HUES48 (cell line): ENCODE data around the gene CDK5RAP2.

Experiments
- H3K27ac ChIP-seq: one replicate; pipeline ENCODE4 v1.7.0; 2013; ENCODE audit warnings: low read depth, low read length, inconsistent platforms
- H3K27me3 ChIP-seq: 2 replicates; pipeline ENCODE4 v1.6.1; 2013; ENCODE audit warnings: mild to moderate bottlenecking, low read length; ENCODE audit not compliant: control insufficient read depth, insufficient read depth
- H3K36me3 ChIP-seq: 2 replicates; pipeline ENCODE4 v1.6.1; 2013; ENCODE audit warnings: low read length; ENCODE audit not compliant: control insufficient read depth, insufficient read depth
- H3K4me1 ChIP-seq: 2 replicates; pipeline ENCODE4 v1.6.1; 2013; ENCODE audit warnings: mild to moderate bottlenecking, low read length; ENCODE audit not compliant: control insufficient read depth, insufficient read depth
- H3K4me3 ChIP-seq: 2 replicates; pipeline ENCODE4 v1.5.1; 2013; ENCODE audit warnings: mild to moderate bottlenecking, low read depth, low read length
- H3K9ac ChIP-seq: 2 replicates; pipeline ENCODE4 v1.6.1; 2013; ENCODE audit warnings: mild to moderate bottlenecking, low read depth, low read length, moderate library complexity
- H3K9me3 ChIP-seq: 2 replicates; pipeline ENCODE4 v1.6.1; 2013; ENCODE audit warnings: low read length; ENCODE audit not compliant: control insufficient read depth, insufficient read depth

CDK5RAP2 gene

DNA sequence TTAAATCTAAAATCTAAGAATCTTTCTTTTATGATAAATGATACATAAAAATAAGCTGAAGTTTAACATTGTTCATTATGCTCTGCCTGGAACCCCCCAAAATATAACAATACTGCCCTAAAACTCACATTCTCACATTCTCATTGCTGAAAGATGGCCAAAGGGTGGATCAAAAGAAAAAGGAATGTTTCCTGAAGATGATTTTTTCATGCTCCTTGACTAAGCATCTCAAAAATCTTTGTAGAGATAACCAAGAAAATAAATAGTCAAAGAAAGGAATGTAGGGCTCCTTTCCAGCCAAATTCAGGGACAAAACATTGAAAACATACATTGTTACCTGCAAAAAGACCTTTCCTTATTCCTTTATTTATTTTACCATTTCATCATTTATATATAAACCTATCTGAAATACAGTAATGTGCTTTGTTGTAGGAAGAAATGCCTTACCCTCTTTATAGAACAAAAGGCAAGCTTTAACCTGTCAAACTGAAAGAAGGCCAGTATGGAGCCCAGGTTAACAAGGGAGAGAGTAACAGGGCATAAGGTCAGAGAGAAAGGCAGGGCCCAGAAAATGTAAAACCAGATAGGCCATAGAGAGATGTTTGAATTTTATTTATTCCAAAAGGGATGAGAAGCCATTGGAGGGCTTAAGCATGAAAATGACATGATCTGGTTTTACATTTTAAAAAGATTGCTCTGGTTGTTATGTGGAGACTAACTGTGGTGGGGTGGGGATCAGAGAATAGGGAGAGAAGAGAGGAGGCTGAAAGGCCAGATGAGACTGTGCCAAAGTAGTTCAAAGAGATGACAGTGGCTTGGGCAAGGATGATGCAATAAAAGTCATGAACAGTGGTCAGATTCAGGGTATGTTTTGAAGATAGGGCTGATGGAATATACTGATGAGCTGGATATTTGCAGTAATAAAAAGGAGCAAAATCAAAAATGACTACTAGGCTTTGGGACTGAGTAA is 37.3 kb upstream of the CDK5RAP2 start:
- H3K27ac ChIP-seq: no peak overlapping the region
- peaks cover 6% of the 10 kb centered on the region for H3K4me1 ChIP-seq
- H3K9ac ChIP-seq: no peak overlapping the region
- no peaks in the 10 kb centered on the region for H3K9me3 ChIP-seq
- H3K27me3 ChIP-seq: no peaks in the 10 kb centered on the region
- H3K36me3 ChIP-seq: no peaks in the 10 kb centered on the region
- H3K4me3 ChIP-seq: no peak overlapping the region

DNA sequence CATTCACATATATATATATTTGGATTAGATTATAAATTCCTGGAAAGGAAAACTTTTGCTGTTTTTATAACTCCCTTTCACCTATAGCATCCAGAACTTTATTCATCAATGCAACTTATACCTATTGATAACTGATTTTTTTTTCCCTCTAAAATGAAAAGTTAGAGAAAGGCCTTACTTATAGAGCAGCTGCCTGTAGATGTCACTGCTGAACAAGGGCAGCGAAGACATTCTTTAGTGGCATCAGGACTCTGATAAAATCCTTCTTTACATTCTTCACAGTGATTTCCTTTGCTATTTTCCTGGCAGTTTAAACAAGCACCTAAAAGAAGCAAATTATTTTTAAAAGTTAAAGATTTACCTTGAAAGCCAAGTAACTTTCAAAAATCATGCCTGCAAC is 32.3 kb upstream of the CDK5RAP2 start:
- Histone ChIP-seq H3K27me3 (no peaks in the 10 kb centered on the region), H3K4me1 (no peaks in the 10 kb centered on the region), H3K9me3 (no peaks in the 10 kb centered on the region), H3K36me3 (no peaks in the 10 kb centered on the region), H3K4me3 (no peak overlapping the region), H3K27ac (no peak overlapping the region), H3K9ac (no peak overlapping the region)

DNA sequence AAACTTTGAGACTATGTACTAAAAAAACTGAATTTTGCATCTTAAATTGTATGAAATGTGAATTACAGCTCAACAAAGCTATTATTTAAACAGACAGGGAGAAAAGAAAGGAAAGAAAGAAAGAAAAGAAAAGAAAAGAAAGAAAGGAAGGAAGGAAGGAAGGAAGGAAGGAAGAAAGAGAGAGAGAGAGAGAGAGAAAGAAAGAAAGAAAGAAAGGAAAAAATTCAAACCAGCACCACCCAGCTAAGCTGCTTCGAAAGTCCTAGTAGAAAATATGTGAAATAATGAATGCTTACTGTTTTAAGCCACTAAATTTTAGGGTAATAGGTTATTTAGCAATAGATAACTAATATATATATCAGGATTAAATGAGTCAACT is 31.7 kb upstream of the CDK5RAP2 start:
- no peak overlapping the region for H3K27ac ChIP-seq
- H3K27me3 ChIP-seq: no peaks in the 10 kb centered on the region
- no peak overlapping the region for H3K4me3 ChIP-seq
- H3K9ac ChIP-seq: no peak overlapping the region
- H3K9me3 ChIP-seq: no peaks in the 10 kb centered on the region
- H3K36me3 ChIP-seq: no peaks in the 10 kb centered on the region
- no peaks in the 10 kb centered on the region for H3K4me1 ChIP-seq

DNA sequence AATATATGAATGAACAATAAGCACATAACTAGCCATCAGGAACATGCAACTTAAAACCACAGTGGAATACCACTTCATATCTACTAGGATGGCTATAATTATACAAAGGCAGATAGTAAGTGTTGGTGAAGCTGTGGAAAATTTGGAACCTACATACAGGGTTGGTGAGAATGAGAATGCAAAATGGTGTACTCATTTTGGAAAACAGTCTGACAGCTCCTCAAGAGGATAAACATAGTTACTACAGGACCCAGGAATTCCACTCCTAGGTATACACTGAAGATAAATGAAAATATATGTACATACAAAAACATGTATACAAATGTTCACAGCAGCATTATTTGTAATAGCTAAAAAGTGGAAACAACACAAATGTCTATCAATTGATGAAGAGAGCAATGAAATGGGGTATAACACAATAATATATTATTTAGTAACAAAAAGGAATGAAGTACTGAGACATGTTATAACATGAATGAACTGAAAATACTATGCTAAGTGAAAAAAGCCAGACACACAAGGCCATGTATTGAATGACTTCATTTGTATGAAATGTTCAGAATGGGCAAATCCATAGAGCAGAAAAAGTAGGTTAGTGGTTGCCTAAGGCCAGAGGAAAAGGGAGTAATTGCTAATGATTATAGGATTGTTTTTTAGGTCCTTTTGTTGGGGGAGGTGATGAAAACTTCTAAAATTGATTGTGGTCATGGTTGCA is 31.2 kb upstream of the CDK5RAP2 start:
- Histone ChIP-seq H3K27me3 (no peaks in the 10 kb centered on the region), H3K9ac (no peak overlapping the region), H3K9me3 (no peaks in the 10 kb centered on the region), H3K4me3 (no peak overlapping the region), H3K36me3 (no peaks in the 10 kb centered on the region), H3K4me1 (no peaks in the 10 kb centered on the region), H3K27ac (no peak overlapping the region)

DNA sequence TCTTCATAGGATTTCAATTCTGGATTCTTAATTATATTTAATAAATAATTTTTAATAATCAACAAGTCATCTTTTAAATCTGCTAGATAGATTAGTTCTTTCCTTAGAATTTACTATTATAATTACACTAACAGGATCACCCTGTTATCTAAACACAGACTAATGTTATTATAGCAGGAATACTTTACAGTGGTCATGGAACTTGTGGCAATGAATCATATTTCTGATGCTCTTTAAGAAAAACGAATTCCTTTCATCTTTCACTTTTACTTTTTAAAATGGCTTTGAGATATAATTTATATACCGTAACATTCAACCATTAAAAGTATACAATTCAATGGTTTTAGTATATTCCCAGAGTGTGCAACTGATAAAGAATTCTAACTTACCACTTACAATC is 29.7 kb upstream of the CDK5RAP2 start:
- Histone ChIP-seq H3K9ac (no peak overlapping the region), H3K36me3 (no peaks in the 10 kb centered on the region), H3K27ac (no peak overlapping the region), H3K9me3 (no peaks in the 10 kb centered on the region), H3K4me1 (no peaks in the 10 kb centered on the region), H3K4me3 (no peak overlapping the region), H3K27me3 (no peaks in the 10 kb centered on the region)

DNA sequence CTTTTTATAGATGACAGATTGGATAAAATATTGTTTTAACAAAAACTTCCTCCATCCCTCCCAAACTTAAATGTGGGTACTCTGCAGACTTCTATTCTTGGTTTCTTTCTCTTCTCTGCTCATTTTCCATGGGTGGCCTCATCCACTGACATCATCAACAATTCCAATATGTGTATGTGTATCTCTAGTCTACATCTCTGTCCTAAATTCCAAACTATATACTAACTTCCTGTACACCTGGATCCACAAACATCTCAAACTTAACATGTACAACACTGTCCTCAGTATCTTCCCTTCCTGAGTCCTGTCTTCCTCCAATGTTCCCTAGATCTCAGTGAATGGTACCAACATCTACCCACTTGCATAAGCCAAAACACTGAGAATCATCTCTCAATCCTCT is 28.5 kb upstream of the CDK5RAP2 start:
- Histone ChIP-seq H3K4me1 (no peaks in the 10 kb centered on the region), H3K9ac (no peak overlapping the region), H3K27me3 (no peaks in the 10 kb centered on the region), H3K4me3 (no peak overlapping the region), H3K36me3 (no peaks in the 10 kb centered on the region), H3K27ac (no peak overlapping the region), H3K9me3 (no peaks in the 10 kb centered on the region)

DNA sequence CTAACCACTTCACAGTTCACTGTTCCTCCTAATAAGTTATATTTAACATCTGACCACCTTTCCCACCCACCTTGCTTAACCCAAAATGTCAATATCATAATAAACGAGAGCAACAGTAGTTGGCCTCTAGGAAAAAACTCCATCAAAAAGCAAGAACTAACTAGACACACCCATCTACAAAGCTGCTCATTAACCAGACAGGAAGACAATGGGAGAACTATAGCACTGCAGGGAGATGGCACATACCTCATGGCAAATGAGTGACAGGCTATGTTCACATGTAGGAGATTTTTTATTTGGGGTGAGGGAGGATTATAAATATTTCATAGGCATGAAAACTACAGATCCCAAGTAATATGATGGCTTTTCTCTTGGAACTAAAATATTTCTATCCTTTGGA is 23.6 kb upstream of the CDK5RAP2 start:
- no peak overlapping the region for H3K4me3 ChIP-seq
- no peak overlapping the region for H3K27ac ChIP-seq
- no peaks in the 10 kb centered on the region for H3K36me3 ChIP-seq
- no peaks in the 10 kb centered on the region for H3K9me3 ChIP-seq
- no peaks in the 10 kb centered on the region for H3K4me1 ChIP-seq
- H3K27me3 ChIP-seq: no peaks in the 10 kb centered on the region
- H3K9ac ChIP-seq: no peak overlapping the region

DNA sequence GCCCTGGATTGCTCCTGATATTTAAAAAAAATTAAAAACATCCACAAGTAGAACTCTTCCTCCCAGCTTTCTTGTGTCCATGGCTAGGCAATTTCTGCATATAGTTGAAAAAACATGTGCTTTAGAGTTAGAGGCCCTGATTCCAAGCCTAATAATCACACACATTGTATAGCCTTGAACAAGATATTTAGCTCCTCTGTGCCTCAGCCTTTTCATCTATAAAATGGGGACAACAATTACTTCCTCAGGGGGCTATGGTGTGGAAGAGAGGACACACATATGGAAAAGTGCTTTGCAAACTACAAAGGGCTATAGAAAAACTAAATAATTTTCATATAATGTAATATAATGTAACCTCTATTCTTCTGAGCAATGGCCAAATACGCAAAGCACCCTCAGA is 23.0 kb upstream of the CDK5RAP2 start:
- no peaks in the 10 kb centered on the region for H3K36me3 ChIP-seq
- no peak overlapping the region for H3K9ac ChIP-seq
- no peaks in the 10 kb centered on the region for H3K4me1 ChIP-seq
- H3K4me3 ChIP-seq: no peak overlapping the region
- H3K27me3 ChIP-seq: no peaks in the 10 kb centered on the region
- no peak overlapping the region for H3K27ac ChIP-seq
- no peaks in the 10 kb centered on the region for H3K9me3 ChIP-seq

DNA sequence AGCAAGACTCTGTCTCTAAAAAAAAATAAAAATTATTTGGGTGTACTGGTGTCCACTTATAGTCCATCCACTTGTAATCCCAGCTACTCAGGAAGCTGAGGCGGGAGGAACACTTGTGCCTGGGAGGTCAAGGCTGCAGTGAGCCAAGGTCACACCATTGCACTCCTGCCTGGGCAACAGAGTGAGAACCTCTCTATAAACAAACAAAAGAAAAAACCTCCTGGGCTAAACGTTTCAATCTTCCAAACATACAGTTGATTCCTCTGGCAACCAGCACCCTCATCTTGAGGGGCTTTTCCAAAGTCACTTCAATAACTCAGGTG is 13.9 kb upstream of the CDK5RAP2 start:
- no peaks in the 10 kb centered on the region for H3K4me1 ChIP-seq
- H3K27ac ChIP-seq: no peak overlapping the region
- no peaks in the 10 kb centered on the region for H3K27me3 ChIP-seq
- no peak overlapping the region for H3K4me3 ChIP-seq
- no peaks in the 10 kb centered on the region for H3K9me3 ChIP-seq
- no peak overlapping the region for H3K9ac ChIP-seq
- H3K36me3 ChIP-seq: no peaks in the 10 kb centered on the region

DNA sequence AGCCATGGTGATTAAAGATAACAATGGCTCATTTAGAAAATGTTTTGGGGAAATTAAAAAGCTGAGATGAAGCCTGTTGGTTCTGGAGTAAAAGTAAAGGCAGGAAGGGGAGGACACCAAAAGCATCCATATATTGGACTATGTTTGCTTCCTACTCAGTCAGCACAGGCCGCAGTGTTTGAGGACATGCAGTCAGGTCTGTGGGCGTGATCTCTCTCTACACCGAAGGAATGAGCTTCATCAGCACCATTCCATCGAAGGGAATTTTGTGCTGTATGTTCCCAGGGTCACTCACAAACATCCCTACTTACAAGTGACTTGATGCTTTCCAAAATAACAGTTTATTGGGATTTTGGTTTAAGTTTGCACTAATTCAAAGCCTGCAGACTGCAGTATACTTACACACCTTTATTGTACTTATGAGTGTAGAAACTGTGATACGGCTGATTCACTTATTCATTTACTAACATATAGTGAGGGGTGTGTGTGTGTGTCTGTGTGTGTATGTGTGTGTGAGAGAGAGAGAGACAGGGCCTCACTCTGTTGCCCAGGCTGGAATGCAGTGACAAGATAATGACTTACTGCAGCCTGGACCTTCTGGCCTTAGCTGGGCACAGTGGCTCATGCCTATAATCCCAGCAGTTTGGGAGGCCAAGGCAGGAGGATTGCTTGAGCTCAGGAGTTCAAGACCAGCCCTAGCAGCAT is 13.4 kb upstream of the CDK5RAP2 start:
- H3K27me3 ChIP-seq: no peaks in the 10 kb centered on the region
- H3K9me3 ChIP-seq: no peaks in the 10 kb centered on the region
- H3K36me3 ChIP-seq: no peaks in the 10 kb centered on the region

DNA sequence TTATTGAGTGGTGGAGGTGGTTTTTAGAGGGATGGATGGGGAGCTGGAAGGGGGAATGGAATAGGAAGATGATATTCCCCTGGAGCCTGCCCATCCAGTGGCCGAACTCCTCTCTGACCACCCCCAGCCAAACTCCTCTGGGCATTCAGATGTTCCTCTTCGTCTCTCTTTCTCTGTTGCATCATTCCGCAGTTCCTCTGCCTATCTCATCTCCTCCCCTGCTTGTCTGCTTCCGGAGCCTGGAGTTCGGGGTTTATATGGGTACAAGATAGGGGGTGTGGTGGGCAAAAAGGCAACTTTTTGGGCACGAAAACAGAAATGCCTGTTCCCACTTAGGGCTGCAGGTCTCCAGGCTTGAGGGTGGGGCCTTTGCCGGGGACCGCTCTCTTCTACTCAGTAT is 12.2 kb upstream of the CDK5RAP2 start:
- Histone ChIP-seq H3K4me3 (no peak overlapping the region), H3K9me3 (no peaks in the 10 kb centered on the region), H3K4me1 (peaks cover 1% of the 10 kb centered on the region; the same call in 1 of the 2 replicates), H3K36me3 (no peaks in the 10 kb centered on the region), H3K27ac (no peak overlapping the region), H3K27me3 (no peaks in the 10 kb centered on the region), H3K9ac (no peak overlapping the region)

More for the DNA sequence above, 13.4 kb upstream of the CDK5RAP2 start:
- Histone ChIP-seq H3K9ac (no peak overlapping the region), H3K27ac (no peak overlapping the region), H3K4me3 (no peak overlapping the region), H3K4me1 (no peaks in the 10 kb centered on the region)
